ENCODE results near the gene PIP4K2A.

Gene PIP4K2A

DNA sequence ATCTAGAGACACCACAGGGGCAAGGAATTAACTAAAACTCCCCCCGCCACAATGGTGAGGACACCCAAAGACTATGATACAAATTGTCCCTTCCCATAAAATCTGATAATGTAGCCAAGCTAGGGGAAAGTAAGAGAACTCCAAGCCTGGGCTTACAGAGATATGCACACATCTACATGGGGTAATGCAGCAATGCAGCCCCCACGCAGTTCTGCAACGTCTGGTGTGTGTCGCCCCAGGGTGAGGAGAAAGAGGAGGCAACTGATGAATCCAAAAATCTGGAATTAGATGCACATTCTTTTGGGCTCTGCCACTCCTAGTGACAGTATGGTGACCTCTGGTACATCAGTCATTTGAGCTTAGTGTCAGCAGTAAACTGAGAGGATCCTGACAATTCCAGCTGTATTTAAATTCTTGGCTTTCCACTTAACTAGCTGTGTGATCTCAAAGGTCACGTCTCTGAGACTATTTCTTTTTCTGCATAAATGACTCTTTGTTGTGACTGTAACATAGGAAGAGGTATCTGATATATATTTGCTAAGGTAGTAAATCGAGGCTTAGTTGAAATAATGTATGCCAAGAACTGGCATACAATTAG lies 51.5 kb downstream of the PIP4K2A start:
- no peak for DNase-seq

DNA sequence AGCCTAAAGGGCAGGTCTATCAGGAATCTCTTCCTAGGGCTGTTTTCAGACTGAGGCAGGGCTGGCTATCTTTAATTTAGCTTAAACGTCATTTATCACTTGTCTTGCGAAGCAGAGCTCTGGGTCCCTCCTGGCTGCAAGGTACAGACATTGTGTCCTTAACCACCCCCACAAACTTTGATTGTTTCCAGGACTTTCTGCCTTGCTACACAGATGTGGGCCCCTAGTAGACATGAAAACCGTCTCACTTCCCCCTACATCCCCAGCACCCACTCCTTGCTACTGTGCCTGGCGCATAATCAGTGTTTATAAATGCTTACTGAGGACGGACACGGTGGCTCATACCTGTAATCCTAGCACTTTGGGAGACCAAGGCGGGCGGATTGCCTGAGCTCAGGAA lies 54.5 kb downstream of the PIP4K2A start:
- DNase-seq: no peak

DNA sequence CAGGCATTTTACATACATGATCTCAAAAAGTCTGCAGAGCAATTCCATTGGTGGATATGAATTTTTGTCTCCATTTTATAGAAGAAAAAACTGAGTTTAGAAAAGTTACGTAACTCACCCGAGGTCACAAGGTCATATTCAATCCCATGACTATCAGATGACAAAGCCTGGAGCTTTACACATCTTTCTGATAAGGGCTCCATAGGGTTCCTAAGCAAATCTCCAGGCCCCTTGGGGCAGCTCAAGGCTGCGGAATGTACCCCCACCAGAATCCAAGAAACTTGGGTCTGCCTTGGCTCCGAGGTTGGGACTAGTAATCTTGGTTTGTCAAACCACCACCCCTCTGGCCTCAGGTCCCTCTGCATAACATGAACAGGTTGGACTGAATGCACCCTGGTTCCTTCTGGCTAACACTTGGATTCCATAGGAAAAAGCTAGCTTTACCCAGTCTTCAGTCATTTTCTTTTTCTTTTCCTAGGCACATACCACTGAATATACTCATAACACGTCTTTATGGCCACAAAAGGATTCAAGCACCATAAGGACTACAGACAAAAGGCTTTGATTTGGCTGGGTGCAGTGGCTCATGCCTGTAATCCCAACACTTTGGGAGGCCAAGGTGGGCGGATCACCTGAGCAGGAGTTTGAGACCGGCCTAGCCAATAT lies 55.5 kb downstream of the PIP4K2A start:
- DNase-seq: no peak

DNA sequence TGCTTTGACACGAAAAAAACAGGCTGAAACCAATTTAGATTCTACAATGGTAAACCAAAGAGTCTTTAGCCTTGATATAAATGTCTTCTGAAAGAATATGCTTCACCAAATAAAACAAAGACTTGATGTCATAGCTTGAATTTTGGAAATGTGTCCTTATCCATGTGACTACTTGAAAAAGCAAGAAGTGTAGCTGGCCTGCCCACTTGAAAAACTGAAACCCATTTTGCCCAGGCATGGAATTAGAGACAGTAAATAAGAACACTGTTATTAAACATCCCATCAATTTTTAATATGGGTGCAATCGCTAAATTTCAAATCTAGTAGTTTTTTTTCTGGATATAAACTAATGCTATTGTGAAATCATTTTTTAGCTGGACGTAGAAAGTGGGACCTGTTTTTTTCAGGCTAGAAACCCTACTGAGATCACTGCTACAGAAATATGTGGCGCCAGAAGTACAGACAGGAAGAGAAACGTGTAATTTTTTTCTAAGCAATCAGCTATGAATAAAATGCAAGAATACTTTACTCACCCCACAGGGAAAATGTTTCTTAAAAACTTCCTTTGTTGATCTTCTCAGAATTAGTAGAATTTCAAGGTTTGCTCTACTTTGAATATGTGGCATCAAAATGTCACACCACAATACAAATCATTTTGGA lies 56.7 kb downstream of the PIP4K2A start:
- no peak for DNase-seq

DNA sequence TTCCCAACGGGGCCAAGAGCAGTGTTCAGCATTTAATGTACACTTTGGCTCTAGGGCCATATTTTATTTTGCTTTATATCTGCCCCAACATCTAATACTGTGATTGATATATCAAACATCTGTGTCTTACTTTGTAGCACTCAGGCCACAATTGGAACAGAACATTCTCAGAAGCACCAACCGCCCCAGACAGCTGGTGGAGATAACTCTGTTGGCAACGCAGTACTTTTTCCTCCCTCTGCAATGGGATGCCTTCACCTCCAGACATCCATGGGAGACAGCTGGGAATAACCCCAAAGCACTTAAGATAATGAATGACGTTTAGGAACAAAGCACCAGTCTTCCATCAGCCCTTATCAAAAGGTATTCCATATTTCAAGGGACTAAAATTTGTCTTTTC lies 57.4 kb downstream of the PIP4K2A start:
- DNase-seq: no peak

DNA sequence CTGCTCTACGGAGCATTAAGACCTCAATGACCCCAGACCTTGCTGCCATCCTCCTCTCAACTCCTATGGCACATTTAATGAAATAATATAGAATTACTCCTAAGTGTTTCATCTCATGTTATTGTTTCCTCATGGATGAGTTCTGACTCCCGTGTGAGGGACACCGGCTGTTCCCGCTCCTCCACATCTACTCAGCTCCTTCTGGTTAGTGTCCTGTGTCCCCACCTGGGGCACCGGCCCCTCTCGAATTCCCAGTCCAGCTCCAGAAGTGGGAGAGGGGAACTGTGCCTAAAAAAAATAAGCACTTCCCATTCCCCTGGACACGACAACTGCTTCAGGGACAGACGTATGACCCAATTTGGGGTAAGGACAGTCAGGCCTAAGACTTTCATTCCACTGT lies 58.3 kb downstream of the PIP4K2A start:
- no peak for DNase-seq

DNA sequence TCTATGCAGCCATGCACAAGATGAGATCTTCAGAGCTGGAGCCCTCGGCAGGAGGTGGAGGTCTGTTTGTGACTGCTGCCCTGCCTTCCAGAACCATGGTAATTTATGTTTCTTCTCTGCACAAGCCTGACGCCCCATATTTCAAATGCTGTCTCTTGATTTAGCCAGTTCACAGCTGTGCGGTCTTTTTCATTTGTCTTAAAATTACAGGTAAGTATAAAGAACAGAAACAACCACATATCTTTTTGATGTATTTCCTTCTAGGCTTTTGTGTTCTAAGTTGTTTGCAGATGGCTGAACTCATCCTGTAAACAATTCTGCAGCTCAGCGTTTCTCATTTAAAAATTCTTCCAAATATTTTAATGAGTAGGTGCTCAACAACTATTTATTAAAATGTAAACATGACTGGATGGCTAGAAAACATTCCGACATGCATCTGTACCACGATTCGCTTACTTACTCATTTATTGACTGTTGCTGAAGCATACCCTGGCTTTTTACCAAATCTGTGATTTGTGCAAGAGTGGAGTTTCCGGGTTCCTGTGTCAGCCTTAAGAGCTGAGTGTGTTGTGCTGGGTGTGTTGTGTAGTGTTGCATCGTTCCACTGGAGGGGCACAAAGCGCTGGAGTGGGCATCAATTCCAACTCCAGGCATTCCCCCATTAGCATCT lies 58.9 kb downstream of the PIP4K2A start:
- DNase-seq: peak; percentile 80

DNA sequence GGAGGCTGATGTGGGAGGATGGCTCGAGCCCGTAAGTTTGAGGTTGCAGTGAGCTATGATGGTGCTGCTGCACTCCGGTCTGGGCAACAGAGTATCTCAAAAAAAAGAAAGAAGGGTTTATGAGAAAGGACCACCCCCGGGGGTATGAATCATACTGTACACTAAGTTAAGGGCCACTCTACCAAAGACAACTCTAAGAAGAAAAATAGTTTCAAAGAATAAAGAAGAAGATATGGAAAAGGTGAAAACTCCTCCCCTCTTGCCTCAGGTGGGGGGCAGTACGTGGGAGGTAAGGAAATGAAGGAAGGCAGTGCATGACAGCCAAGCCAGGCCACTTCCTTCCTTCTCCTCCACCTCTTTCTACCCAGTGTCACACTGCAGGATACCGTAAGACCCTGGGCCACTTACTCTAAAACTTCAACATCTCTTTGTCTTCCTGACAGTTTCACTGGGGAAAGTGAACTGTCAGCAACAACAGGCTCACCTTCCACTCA lies 61.3 kb downstream of the PIP4K2A start:
- DNase-seq: peak; percentile 36

DNA sequence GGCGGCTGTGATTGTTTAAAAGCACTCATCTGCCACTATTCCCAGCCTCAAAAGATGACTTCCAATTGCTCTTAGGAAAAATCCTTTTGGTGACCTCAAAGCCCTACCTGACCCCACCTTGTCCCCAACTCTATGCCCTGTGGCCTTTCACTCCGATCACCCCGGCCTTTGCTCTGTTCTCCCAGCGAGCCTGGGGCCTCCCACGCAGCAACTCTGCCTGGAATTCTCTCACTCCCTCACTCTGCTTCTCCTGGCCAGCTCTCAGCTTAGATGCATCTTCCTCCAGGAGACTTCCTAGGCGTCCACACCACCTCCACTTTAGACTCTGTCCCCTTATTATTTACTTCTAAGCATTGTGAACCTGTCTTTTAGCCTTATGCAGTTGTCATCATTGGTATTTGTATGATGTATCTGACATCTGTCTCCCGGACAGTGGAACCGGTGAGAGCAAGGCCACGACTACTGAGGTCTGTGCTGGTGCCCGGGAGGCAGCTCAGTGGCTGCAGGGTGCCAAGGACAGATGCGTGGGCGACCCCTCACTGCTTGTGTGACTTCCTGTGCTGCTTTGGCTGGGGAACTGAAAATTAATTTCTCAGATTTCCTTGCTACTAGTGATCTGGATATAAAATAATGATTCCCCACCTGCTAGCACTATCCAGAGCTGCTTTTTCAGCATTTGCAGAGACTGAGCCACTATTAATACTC lies 63.0 kb downstream of the PIP4K2A start:
- DNase-seq: no peak

DNA sequence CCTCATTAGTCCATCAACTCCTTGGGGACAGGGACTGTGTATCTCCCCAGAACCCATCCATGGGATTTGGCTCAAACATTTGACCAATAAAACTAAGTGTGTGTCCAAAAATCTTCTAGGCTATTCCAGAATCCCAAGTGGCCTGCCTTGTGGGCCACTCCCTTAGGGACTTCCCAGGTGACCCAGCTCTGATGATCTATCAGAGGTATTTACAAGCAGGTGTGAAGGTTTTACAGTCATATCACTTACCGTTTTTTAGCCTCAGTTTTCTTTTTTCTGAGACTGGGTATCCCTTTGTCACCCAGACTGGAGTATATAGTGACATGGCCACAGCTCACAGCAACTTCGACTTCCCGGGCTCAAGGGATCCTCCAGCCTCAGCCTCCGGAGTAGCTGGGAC lies 64.4 kb downstream of the PIP4K2A start:
- no peak for DNase-seq

DNA sequence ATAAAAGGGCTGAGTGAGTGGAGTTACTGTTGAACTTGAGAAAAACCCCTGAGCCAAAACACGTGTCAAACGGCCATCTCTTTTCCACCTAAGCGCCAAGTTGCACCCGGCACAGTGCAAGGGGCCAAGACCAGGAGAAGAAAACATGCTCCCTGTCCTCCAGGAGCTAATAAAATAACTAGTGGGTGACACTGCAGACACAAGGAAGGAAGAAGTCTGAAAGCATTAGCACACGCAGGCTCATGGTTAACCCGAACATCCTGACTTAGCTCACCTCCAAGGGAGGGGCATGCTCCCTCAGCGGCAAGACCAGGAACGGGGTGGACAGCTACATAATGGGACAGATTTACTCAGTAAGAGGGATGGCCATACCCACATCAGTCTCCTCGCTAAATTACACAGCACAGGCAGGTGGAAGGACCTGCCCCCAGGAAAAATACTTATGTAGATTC lies 65.0 kb downstream of the PIP4K2A start:
- peak; percentile 37 for DNase-seq

DNA sequence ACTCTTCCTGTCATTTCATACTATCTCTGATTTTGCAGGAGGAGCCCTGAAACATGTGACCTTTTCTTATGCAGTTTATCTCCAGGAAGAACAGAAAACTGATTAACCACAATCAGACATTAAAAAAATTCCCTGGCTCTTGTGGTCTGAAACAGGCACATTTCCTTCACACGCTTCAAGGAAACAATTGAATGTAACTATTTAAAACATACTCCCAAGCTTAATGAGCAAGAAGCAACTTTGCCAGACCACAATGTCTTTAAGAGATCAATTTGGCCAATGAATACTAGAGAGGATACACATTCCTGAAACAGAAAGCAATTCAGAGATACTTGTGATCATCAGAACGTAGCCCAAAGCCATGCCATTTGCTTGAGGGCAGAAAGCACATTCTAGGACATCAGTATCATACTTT lies 65.8 kb downstream of the PIP4K2A start:
- no peak for DNase-seq

DNA sequence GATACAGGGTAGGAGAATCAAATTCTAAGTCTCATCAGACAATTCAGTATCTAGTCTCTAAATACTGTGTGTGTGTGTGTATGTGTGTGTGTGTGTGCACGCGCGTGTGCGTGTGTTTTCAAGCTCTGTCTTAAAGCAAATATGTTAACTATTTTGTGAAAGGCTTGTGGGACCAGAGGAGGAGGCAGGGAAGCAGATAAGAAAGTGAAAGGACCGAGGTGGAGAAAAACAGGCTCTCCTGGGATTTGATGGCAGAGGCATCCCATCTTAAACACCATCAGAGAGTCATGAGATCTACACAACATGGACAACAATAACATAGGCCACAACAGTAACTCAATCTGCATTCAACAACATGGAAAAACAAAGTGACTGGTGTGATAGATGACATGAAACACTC lies 67.1 kb downstream of the PIP4K2A start:
- no peak for DNase-seq

DNA sequence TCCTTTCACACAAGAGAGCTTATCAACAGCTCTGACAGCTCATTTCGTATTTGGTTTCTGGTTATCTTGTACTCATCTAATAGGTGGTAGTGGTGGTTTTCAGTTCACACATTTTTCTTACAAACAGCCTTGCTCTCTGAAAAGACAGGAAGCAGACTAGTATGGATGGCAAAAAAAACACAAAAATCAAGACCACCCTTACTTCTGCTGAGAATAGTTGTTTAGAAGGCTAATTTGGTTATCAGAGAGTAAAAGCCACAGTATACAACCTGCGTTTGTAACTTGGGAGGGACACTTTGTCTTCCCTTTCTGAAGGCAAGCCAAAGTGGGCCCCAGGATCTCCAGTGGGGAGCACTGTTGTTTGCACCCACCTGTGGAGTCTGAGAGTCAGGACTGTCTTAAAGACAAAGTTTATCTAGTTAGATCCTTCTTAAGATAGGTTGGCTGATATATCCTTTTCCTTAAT lies 68.0 kb downstream of the PIP4K2A start:
- peak; percentile 71 for DNase-seq

DNA sequence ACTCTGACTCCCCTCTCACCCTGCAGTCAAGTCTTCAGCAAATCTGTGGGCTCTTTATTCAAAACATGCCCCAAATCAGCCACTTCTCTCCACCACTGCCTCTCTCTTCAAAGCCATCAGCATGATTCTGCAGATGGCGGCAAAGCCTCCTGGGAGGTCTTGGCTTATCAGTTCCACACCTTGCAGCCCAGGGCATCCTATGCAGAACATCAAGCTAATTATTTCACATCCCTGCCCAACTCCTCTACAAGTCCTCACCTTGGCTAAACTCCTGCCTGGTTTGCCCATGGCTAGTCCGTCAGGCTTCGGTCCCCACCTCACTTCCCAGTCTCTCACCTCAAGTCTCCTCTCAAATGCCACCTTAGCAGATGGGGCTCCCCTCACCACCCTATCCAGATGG lies 70.2 kb downstream of the PIP4K2A start:
- no peak for DNase-seq

DNA sequence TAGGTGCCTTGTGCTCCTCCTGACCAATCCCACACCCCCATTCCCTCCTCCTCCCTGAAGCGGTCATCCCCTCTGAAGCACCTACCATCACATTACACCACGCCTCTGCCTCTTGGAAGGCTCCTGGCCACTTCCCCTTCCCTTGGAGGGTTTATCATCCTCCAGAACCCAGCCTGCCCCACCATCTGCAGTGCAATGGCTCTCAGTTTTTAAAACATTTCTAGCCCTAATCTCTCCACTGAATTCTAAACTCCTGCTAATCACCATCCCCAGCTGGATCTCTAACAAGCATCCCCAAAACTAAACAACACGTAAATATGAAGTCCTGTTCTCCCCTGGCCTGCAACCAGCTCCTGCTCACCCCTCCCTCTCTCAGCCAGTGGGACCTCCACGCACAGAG lies 70.6 kb downstream of the PIP4K2A start:
- no peak for DNase-seq

DNA sequence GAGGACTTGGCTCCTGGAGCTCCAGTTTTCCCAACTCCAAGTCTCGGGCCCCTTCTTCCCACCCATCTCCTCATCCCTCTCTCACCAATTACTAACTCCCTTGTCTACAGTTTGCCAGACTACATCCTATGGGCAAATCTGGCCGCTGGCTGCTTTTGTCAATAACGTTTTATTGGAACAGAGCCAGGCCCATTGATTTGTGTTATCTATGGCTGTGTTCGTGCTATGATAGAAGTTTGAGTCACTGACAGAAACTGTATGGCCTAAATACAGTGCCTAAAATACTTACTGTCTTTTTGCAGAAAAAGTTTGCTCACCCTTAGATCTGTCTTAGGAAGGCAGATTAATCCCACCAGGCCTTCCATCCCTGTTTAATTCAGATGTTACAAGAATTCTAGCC lies 71.3 kb downstream of the PIP4K2A start:
- DNase-seq: no peak

DNA sequence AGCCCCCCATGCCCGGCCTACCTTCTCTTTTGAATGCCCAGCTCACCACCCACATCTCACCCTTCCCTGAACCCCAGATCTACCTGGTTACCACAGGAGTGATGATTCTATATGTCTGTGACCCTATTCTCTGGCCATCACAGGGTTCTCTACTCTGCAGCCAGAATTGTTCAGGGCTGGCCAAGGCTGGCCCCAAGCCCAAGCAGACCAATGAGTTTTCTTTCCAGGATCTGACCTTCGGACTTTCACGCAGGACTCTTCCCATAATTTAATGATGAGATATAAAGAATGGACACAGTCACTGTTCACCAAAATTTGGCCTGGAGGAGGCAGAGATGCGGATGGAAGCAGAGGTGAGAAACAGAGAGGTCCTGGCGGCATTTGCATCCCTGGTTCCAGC lies 72.6 kb downstream of the PIP4K2A start:
- no peak for DNase-seq

DNA sequence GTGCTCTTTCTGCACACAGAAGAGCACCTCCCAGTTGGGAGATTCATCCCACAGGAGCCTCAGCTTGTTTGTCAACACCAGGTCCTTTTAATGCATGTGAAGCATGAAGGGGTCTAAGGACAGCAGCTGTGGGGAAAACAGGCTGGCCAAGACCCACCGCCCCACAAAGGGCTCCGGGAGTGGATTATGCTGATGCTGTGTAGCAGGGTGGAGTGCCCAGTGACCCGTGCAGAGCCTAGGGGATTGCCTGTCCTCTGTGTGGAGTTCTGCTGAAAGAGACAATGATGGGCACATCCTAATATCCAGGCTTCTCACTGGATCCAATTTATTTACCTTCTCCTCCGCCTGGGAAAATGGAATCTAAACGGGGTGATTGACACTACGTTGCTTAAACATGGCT lies 74.0 kb downstream of the PIP4K2A start:
- DNase-seq: no peak

DNA sequence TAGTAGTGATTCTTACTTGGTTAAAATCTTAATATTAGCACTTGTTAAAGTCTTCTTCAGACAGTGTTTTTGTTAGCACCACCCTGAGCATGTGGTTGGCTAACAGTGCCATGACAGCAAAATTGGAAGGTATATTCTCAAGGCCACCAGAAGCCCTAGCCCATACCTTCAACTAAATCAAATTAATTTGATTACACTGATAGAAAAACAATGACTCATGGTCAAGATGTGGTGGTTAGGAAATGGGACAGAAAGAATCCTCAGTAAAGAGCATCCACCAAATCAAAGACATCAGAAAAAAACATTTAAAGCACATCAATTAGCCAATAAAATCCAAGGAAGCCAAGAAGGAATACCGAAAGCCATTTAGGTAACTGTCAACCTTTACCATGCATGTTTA lies 75.5 kb downstream of the PIP4K2A start:
- DNase-seq: no peak

DNA sequence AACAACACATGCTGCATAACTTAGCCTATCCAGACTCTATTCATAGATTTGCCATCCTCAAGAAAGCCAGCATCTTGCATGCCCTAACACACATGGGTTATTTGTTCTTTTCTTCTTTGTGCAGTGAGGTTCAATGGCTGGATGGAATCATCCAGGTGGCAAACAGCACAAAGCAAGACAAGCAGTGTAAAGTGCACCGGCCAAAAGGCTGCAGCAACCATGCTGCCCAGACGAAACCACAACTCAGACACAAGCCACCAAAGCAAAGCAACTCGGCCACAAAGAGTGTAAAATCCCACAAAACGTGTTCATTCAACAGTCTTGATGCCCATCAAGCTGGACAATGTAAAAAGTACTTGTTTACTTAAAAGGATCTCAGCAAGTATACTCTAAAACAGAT lies 76.9 kb downstream of the PIP4K2A start:
- no peak for DNase-seq

DNA sequence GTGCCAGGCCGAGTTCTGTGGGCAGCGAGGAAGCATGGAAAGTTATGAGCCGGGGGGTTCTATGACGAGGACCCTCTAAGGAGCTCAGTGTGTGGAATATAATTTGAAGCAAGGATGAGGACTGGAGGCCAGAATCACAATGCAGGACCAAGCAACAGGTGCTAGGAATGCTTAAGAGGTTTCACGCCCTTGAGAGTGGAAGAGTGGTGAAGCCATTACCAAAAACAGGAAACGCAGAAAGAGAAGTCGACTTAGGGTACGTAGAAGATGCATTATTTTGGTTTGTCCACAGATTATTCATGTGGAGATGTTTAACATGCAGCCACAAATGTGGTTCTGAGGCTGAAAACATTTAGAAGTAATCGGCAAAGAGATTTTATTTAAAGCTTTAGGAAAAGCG lies 78.7 kb downstream of the PIP4K2A start:
- DNase-seq: no peak
